ENCODE data around the gene ATG7. TPM values are rescaled to one million over a fixed set of nuclear protein-coding genes. Genes with fewer than 3 reads are reported as not detected.
A peak's percentile ranks its signal among the peaks of the same experiment; 100 is the strongest.

ATG7 gene
- total RNA-seq, 1 experiment from 2014 or later, result 36.0 TPM

DNA sequence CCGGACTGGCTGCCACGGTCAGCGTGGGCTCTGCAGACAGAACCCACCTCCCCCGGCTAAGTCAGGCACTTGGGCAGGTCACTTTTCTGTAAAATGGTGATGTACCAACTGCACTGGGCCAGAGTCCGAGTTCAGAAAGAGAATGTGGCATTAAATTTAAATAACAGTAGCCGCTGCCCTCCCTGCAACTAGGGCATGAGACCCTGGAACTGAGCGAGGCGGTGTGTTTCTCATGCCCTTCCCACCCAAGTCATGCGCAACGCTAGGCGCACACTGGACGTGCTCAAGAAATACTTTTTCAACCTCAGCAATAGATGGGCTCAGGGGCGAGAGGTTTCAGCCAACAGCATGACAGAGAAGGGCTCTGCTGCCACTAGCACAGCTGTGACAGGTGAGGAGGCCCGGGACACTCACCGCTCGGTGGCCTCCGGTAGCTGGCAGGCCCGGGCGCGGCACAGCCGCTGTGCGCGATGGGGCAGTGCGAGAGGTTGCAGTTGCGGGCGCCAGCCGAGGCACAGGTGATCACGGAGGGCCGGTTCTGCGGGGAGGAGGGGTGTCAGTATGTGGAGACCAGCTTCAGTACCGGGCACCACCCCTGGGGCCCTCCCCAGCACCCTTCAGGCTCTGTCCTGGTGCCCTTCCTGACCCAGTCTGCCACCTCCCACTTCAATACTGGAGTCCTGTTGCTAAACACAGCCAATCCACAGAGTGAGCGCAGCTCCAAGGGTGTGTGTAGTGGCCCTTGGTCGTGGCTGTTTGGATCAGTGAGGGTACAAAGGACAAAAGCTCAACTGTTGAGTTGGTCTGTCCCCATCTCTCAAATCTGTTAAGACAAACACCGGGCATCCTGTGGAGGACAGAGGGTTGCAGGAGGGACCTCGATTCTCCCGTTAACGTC lies 287.0 kb downstream of the ATG7 start:
- Histone ChIP-seq H3K4me3 (ENCODE audit: low read depth in 2 of 2, low read length in 2 of 2) (no peak overlapping the region), H3K4me1 (ENCODE audit: control insufficient read depth, insufficient read depth, low read length) (peaks cover 94% of the 10 kb centered on the region), H3K27ac (ENCODE audit: low read length) (peak overlapping the region; percentile 96), H3K9me3 (ENCODE audit: control insufficient read depth, insufficient read depth, low read depth, low read length) (no peaks in the 10 kb centered on the region), H3K36me3 (ENCODE audit: control insufficient read depth, insufficient read depth, low read length) (peaks cover 2% of the 10 kb centered on the region), H3K27me3 (ENCODE audit: control insufficient read depth, insufficient read depth, low read length) (no peaks in the 10 kb centered on the region)
- DNase-seq (ENCODE audit: low read depth, low spot score), result no peak
- TF ChIP-seq, protein P1, sequence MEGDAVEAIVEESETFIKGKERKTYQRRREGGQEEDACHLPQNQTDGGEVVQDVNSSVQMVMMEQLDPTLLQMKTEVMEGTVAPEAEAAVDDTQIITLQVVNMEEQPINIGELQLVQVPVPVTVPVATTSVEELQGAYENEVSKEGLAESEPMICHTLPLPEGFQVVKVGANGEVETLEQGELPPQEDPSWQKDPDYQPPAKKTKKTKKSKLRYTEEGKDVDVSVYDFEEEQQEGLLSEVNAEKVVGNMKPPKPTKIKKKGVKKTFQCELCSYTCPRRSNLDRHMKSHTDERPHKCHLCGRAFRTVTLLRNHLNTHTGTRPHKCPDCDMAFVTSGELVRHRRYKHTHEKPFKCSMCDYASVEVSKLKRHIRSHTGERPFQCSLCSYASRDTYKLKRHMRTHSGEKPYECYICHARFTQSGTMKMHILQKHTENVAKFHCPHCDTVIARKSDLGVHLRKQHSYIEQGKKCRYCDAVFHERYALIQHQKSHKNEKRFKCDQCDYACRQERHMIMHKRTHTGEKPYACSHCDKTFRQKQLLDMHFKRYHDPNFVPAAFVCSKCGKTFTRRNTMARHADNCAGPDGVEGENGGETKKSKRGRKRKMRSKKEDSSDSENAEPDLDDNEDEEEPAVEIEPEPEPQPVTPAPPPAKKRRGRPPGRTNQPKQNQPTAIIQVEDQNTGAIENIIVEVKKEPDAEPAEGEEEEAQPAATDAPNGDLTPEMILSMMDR (IDR thresholded peaks at IDR 0.05), result no peak
- no peak for TF ChIP-seq TCF7L2 (IDR thresholded peaks at IDR 0.05; ENCODE audit: low read depth, low read length)
- TF ChIP-seq, protein P2, sequence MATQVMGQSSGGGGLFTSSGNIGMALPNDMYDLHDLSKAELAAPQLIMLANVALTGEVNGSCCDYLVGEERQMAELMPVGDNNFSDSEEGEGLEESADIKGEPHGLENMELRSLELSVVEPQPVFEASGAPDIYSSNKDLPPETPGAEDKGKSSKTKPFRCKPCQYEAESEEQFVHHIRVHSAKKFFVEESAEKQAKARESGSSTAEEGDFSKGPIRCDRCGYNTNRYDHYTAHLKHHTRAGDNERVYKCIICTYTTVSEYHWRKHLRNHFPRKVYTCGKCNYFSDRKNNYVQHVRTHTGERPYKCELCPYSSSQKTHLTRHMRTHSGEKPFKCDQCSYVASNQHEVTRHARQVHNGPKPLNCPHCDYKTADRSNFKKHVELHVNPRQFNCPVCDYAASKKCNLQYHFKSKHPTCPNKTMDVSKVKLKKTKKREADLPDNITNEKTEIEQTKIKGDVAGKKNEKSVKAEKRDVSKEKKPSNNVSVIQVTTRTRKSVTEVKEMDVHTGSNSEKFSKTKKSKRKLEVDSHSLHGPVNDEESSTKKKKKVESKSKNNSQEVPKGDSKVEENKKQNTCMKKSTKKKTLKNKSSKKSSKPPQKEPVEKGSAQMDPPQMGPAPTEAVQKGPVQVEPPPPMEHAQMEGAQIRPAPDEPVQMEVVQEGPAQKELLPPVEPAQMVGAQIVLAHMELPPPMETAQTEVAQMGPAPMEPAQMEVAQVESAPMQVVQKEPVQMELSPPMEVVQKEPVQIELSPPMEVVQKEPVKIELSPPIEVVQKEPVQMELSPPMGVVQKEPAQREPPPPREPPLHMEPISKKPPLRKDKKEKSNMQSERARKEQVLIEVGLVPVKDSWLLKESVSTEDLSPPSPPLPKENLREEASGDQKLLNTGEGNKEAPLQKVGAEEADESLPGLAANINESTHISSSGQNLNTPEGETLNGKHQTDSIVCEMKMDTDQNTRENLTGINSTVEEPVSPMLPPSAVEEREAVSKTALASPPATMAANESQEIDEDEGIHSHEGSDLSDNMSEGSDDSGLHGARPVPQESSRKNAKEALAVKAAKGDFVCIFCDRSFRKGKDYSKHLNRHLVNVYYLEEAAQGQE (IDR thresholded peaks at IDR 0.05; ENCODE audit: insufficient read depth in 1 of 2, low read depth in 2 of 2, low read length in 1 of 2), result no peak
- TF ChIP-seq POLR2AphosphoS5 (IDR thresholded peaks at IDR 0.05; ENCODE audit: low read depth, low read length), result no peak
- no peak for TF ChIP-seq SIN3A (IDR thresholded peaks at IDR 0.05; ENCODE audit: borderline replicate concordance, insufficient read depth, low read depth, low read length)
- ChIA-PET POLR2A (no interaction called here), CTCF (interaction anchor here (0.5 to 0.7 kb wide), 2 partner anchors 84 to 1444 kb away, joined by 5 read pairs; no protein-coding TSS in a partner anchor)
- peak; percentile 51 for ATAC-seq
- in situ Hi-C loops (cut with HindIII; ENCODE audit: low pct_unique_long_range_greater_than_20kb, low sequenced_read_pairs) (no loop called here), intact Hi-C loops (cut with micrococcal nuclease; ENCODE audit: unreplicated experiment) (loop anchor here (5.0 to 10.0 kb wide), 2 partner anchors 46 to 83 kb away; partner anchors contain the start of gene VGLL4)
- no TSS peak for BruUV-seq (replicated peaks)

DNA sequence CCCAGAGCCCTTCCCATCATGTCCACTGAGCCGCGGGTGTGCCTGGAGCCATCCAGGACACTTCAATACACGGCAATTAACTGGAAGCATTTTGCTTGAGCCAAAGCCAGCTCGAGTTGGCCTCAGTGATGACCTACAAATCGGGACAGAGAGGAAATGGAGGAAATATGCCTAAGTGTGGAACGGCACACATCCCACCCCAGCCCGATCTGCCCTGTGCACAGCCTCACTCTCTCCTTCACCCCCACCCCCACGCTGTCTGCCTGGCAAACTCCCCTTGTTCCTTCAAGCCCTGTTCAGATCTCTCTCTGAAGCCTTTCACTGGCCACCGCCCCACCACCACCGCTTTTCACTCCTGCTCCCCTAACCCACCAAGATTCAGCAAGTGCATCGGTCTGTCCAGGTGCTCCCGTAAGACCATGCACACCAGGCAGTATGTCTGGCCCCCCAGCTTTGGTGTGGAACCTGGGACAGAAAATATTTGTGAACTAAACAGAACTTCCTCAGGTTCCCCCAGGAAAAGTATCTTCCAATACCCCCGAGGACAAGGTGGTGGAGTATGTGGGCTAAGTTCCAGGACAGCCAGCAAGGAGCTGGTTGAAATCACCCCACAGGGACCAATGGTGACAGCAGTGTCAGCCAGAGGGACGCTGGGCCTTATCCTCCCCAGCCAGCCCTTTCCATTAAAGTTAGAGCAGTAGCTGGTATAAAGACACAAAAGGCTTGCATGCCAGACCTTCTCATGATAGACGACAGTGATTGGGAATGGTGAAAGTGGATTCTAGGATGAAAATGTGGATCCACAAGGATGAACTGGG lies 287.8 kb downstream of the ATG7 start:
- H3K4me3 ChIP-seq (ENCODE audit: low read depth in 2 of 2, low read length in 2 of 2), result no peak overlapping the region
- ChIA-PET POLR2A (no interaction called here), CTCF (interaction anchor here (0.5 to 0.7 kb wide), 2 partner anchors 85 to 1445 kb away, joined by 5 read pairs; no protein-coding TSS in a partner anchor)
- intact Hi-C loops (cut with micrococcal nuclease; ENCODE audit: unreplicated experiment), result loop anchor here (5.0 to 10.0 kb wide), 2 partner anchors 45 to 82 kb away; partner anchors contain the start of gene VGLL4
- H3K9me3 ChIP-seq (ENCODE audit: control insufficient read depth, insufficient read depth, low read depth, low read length), result no peaks in the 10 kb centered on the region
- ATAC-seq (peak; percentile 17), DNase-seq (ENCODE audit: low read depth, low spot score) (no peak)
- TF ChIP-seq, protein P2 (IDR thresholded peaks at IDR 0.05; ENCODE audit: insufficient read depth in 1 of 2, low read depth in 2 of 2, low read length in 1 of 2), result no peak
- no peak for TF ChIP-seq TCF7L2 (IDR thresholded peaks at IDR 0.05; ENCODE audit: low read depth, low read length)
- TF ChIP-seq POLR2AphosphoS5 (IDR thresholded peaks at IDR 0.05; ENCODE audit: low read depth, low read length), result no peak
- TF ChIP-seq, protein P1 (IDR thresholded peaks at IDR 0.05), result no peak
- no peak for TF ChIP-seq SIN3A (IDR thresholded peaks at IDR 0.05; ENCODE audit: borderline replicate concordance, insufficient read depth, low read depth, low read length)
- peaks cover 2% of the 10 kb centered on the region for H3K36me3 ChIP-seq (ENCODE audit: control insufficient read depth, insufficient read depth, low read length)
- H3K4me1 ChIP-seq (ENCODE audit: control insufficient read depth, insufficient read depth, low read length), result peaks cover 88% of the 10 kb centered on the region
- H3K27ac ChIP-seq (ENCODE audit: low read length), result peak overlapping the region; percentile 96
- no peaks in the 10 kb centered on the region for H3K27me3 ChIP-seq (ENCODE audit: control insufficient read depth, insufficient read depth, low read length)
- no TSS peak for BruUV-seq (replicated peaks)
- in situ Hi-C loops (cut with HindIII; ENCODE audit: low pct_unique_long_range_greater_than_20kb, low sequenced_read_pairs), result no loop called here
